Spleen (tissue), 7 donors: Measurements from ENCODE around the gene CYTH2.

Source experiments
- POLR2A ChIP-seq, 3 donors: fragments of 450-650 bp; IDR thresholded peaks; one replicate each; pipeline ENCODE4 v1.5.1; 2017; ENCODE audit warnings: antibody characterized with exemption in 3 of 3, mild to moderate bottlenecking in 1 of 3
- POLR2AphosphoS5 ChIP-seq, 3 donors: sonication (generic); formaldehyde crosslinking; IDR thresholded peaks; one replicate each; pipeline ENCODE4 v1.5.1; 2017; ENCODE audit warnings: antibody characterized with exemption in 3 of 3
- TF ChIP-seq, protein P1 (sequence below), 11 experiments: fragments of 200-600 bp in 7 of 11; fragments of 450-650 bp in 4 of 11; sonication (generic) in 4 of 11; IDR thresholded peaks in 8 of 11; conservative IDR thresholded peaks in 3 of 11; 1 replicate in 7 of 11; 2 replicates in 4 of 11; pipeline versions ENCODE4 v1.4.0 to v1.8.0; 2016 to 2021; ENCODE audit warnings: antibody characterized with exemption in 11 of 11, inconsistent platforms in 4 of 11, mild to moderate bottlenecking in 1 of 11
- donor health status: DM: no; HTN: no; CAD: no; lungs with moderate emphysema.
- donor health status: DM: no; HTN: no; CAD: no.
- donor health status: DM: no; HTN: no; CAD: no.

DNA sequence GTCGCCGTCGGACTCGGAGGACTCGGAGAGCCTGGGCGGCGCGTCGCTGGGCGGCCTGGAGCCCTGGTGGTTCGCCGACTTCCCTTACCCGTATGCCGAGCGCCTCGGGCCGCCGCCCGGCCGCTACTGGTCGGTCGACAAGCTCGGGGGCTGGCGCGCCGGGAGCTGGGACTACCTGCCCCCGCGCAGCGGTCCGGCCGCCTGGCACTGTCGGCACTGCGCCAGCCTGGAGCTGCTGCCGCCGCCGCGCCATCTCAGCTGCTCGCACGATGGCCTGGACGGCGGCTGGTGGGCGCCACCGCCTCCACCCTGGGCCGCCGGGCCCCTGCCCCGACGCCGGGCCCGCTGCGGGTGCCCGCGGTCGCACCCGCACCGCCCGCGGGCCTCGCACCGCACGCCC, 25.9 kb upstream of the CYTH2 start:
- TF ChIP-seq, protein P1, sequence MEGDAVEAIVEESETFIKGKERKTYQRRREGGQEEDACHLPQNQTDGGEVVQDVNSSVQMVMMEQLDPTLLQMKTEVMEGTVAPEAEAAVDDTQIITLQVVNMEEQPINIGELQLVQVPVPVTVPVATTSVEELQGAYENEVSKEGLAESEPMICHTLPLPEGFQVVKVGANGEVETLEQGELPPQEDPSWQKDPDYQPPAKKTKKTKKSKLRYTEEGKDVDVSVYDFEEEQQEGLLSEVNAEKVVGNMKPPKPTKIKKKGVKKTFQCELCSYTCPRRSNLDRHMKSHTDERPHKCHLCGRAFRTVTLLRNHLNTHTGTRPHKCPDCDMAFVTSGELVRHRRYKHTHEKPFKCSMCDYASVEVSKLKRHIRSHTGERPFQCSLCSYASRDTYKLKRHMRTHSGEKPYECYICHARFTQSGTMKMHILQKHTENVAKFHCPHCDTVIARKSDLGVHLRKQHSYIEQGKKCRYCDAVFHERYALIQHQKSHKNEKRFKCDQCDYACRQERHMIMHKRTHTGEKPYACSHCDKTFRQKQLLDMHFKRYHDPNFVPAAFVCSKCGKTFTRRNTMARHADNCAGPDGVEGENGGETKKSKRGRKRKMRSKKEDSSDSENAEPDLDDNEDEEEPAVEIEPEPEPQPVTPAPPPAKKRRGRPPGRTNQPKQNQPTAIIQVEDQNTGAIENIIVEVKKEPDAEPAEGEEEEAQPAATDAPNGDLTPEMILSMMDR (IDR thresholded peaks at IDR 0.05 in 8 of 11, conservative IDR thresholded peaks at IDR 0.05 in 3 of 11) = no peak
- TF ChIP-seq POLR2A (IDR thresholded peaks at IDR 0.05) = no peak
- no peak for TF ChIP-seq POLR2AphosphoS5 (IDR thresholded peaks at IDR 0.05)
